GM06990 (cell line): Measurements from ENCODE around the gene PDILT.
A peak's percentile ranks its signal among the peaks of the same experiment; 100 is the strongest.

ENCODE experiments used
- DNase-seq: peaks from one replicate; pipeline ENCODE4 v3.0.0-alpha.2; 2011; ENCODE audit not compliant: insufficient read length; ENCODE audit errors: extremely low read depth
- H3K27me3 ChIP-seq: replicated peaks from 2 replicates; pipeline ENCODE4 v1.6.0; 2011; ENCODE audit warnings: low read length; ENCODE audit not compliant: control insufficient read depth, insufficient read depth
- H3K36me3 ChIP-seq: 2 replicates; pipeline ENCODE4 v1.5.1; 2011; ENCODE audit warnings: low read length; ENCODE audit not compliant: control insufficient read depth, insufficient read depth
- H3K4me3 ChIP-seq: replicated peaks from 2 replicates; pipeline ENCODE4 v1.5.1; 2011; ENCODE audit warnings: low read depth, mild to moderate bottlenecking, control low read depth, low read length
- CTCF ChIP-seq: IDR thresholded peaks from 2 replicates; pipeline ENCODE4 v1.5.1; 2011; ENCODE audit warnings: low read length, control low read depth, mild to moderate bottlenecking, inconsistent platforms; ENCODE audit not compliant: insufficient read depth, poor library complexity, severe bottlenecking

The PDILT gene

GRCh38 chr16:20369452-20370054 lies 35.0 kb downstream of the PDILT start:
- Histone ChIP-seq H3K4me3 (no peak overlapping the region), H3K36me3 (no peaks in the 10 kb centered on the region), H3K27me3 (no peaks in the 10 kb centered on the region; the same call in 1 of the 2 replicates)
- DNase-seq = no peak
- no peak for TF ChIP-seq CTCF

GRCh38 chr16:20364051-20364450 lies 40.5 kb downstream of the PDILT start:
- Histone ChIP-seq H3K27me3 (peaks cover 1% of the 10 kb centered on the region; the same call in 1 of the 2 replicates), H3K4me3 (no peak overlapping the region), H3K36me3 (no peaks in the 10 kb centered on the region)
- no peak for TF ChIP-seq CTCF
- no peak for DNase-seq

GRCh38 chr16:20363191-20363590 lies 41.3 kb downstream of the PDILT start:
- peaks cover 1% of the 10 kb centered on the region; the same call in 1 of the 2 replicates for H3K27me3 ChIP-seq
- no peak for TF ChIP-seq CTCF
- H3K4me3 ChIP-seq = no peak overlapping the region
- H3K36me3 ChIP-seq = no peaks in the 10 kb centered on the region
- no peak for DNase-seq

- no peak for DNase-seq
- H3K36me3 ChIP-seq = no peaks in the 10 kb centered on the region
- 0 out of 2 replicates have a peak, but pooled peaks cover 1% of the 10 kb centered on the region for H3K27me3 ChIP-seq
- peak; percentile 46 for TF ChIP-seq CTCF
- no peak overlapping the region for H3K4me3 ChIP-seq
Observed at GRCh38 chr16:20359997-20360396, 44.5 kb downstream of the PDILT start.

- Histone ChIP-seq H3K4me3 (no peak overlapping the region), H3K27me3 (no peaks in the 10 kb centered on the region), H3K36me3 (no peaks in the 10 kb centered on the region)
- DNase-seq = no peak
- TF ChIP-seq CTCF = no peak
Observed at GRCh38 chr16:20355114-20355782, 49.3 kb downstream of the PDILT start.
